ENCODE results near the gene SHF.
"Not testable (repeated sequence)": the region's sequence is repeated elsewhere in the genome, so short reads cannot be mapped to it uniquely, and the experiment has no call there.

The SHF gene

GRCh38 chr15:45146405-45146804 is 41.4 kb downstream of the SHF start:
- no peak for DNase-seq (ENCODE audit: low read depth)

- DNase-seq (ENCODE audit: low read depth): no peak
Measured at GRCh38 chr15:45144775-45145174, 43.0 kb downstream of the SHF start.

- no peak for DNase-seq (ENCODE audit: low read depth)
Measured at GRCh38 chr15:45143946-45144345, 43.8 kb downstream of the SHF start.

GRCh38 chr15:45143056-45143455 is 44.7 kb downstream of the SHF start:
- no peak for DNase-seq (ENCODE audit: low read depth)

GRCh38 chr15:45141386-45141785 is 46.4 kb downstream of the SHF start:
- no peak for DNase-seq (ENCODE audit: low read depth)

- no peak for DNase-seq (ENCODE audit: low read depth)
Measured at GRCh38 chr15:45140557-45141250, 47.1 kb downstream of the SHF start.

- no peak for DNase-seq (ENCODE audit: low read depth)
Measured at GRCh38 chr15:45139770-45140169, 48.0 kb downstream of the SHF start.

GRCh38 chr15:45138814-45139765 is 48.7 kb downstream of the SHF start:
- no peak for DNase-seq (ENCODE audit: low read depth)

- no peak for DNase-seq (ENCODE audit: low read depth)
Measured at GRCh38 chr15:45137703-45138102, 50.1 kb downstream of the SHF start.

GRCh38 chr15:45136378-45136764 is 51.4 kb downstream of the SHF start:
- no peak for DNase-seq (ENCODE audit: low read depth)

- not testable (repeated sequence) for DNase-seq (ENCODE audit: low read depth)
Measured at GRCh38 chr15:45135705-45136377, 51.9 kb downstream of the SHF start.

- DNase-seq (ENCODE audit: low read depth): no peak
Measured at GRCh38 chr15:45134682-45135604, 52.8 kb downstream of the SHF start.

- DNase-seq (ENCODE audit: low read depth): no peak
Measured at GRCh38 chr15:45134046-45134445, 53.7 kb downstream of the SHF start.

GRCh38 chr15:45133561-45133920 is 54.2 kb downstream of the SHF start:
- no peak for DNase-seq (ENCODE audit: low read depth)

- DNase-seq (ENCODE audit: low read depth): no peak
Measured at GRCh38 chr15:45132844-45133560, 54.8 kb downstream of the SHF start.

GRCh38 chr15:45131510-45131909 is 56.3 kb downstream of the SHF start:
- no peak for DNase-seq (ENCODE audit: low read depth)

- DNase-seq (ENCODE audit: low read depth): no peak
Measured at GRCh38 chr15:45130291-45131000, 57.3 kb downstream of the SHF start.

GRCh38 chr15:45129651-45130129 is 58.1 kb downstream of the SHF start, which contains the start of the genes DUOX1 and DUOXA1:
TSS of gene DUOX1 (plus strand) at chr15:45129994. CDS start at chr15:45131967, 1,973 bp downstream.
TSS of gene DUOXA1 (minus strand) at chr15:45129879. CDS start at chr15:45123014, 6,865 bp downstream.
- DNase-seq (ENCODE audit: low read depth): no peak

GRCh38 chr15:45128971-45129639 is 58.7 kb downstream of the SHF start:
- no peak for DNase-seq (ENCODE audit: low read depth)

All from EH (cell line).